SK-N-MC (cell line): ENCODE measurements around the gene LDAH.

Experiments
- EZH2 ChIP-seq: fragments of 200-600 bp; sonication (generic); IDR thresholded peaks from one replicate; pipeline ENCODE4 v1.6.1; 2017; ENCODE audit warnings: antibody characterized with exemption
- FOXP2 ChIP-seq: optimal IDR thresholded peaks from 2 replicates; pipeline ENCODE3; 2011; ENCODE audit warnings: mild to moderate bottlenecking, moderate library complexity; ENCODE audit not compliant: insufficient read depth; ENCODE audit errors: extremely low read length, control extremely low read depth
- POLR2AphosphoS5 ChIP-seq: IDR thresholded peaks from 2 replicates; pipeline ENCODE4 v1.6.1; 2012; ENCODE audit warnings: mild to moderate bottlenecking, low read depth, low read length, borderline replicate concordance

DNA sequence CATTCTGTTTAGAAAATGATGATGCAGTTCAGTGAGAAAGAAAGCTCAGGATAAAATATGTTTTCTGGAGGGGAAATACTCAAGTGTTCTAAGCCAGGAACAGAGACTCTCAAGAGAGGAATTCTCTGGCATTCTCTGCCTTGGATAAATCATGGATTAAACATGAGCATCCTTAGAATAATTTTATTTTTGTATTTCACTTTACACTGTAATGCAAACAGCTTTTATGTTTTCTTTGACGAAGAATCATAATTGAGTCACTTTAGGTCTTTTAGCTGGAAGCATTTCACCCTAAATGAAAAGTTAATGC lies 144.9 kb downstream of the LDAH start:
- no peak for TF ChIP-seq EZH2
- no peak for TF ChIP-seq POLR2AphosphoS5
- no peak for TF ChIP-seq FOXP2
